GM18867 (cell line): ENCODE measurements around the gene FCER2.
"Not testable (repeated sequence)": the region's sequence is repeated elsewhere in the genome, so short reads cannot be mapped to it uniquely, and the experiment has no call there.

ENCODE experiments used
- ATAC-seq: cut with Tn5 transposase; IDR thresholded peaks from one replicate; pipeline ENCODE4 v1.9.1; 2021; ENCODE audit warnings: mild to moderate bottlenecking, moderate library complexity; ENCODE audit not compliant: unreplicated experiment

Gene FCER2

GRCh38 chr19:7650148-7650547 is 51.8 kb downstream of the FCER2 start:
- no peak for ATAC-seq

GRCh38 chr19:7648265-7649014 is 53.5 kb downstream of the FCER2 start:
- ATAC-seq, result no peak

- no peak for ATAC-seq
These were observed 54.8 kb downstream of the FCER2 start for GRCh38 chr19:7647156-7647555.

- ATAC-seq, result no peak
These were observed 55.6 kb downstream of the FCER2 start for GRCh38 chr19:7646426-7646700.

GRCh38 chr19:7645656-7646425 is 56.1 kb downstream of the FCER2 start:
- ATAC-seq, result no peak

GRCh38 chr19:7645163-7645562 is 56.8 kb downstream of the FCER2 start:
- no peak for ATAC-seq

- ATAC-seq, result no peak
These were observed 57.4 kb downstream of the FCER2 start for GRCh38 chr19:7644550-7644877.

- ATAC-seq, result not testable (repeated sequence)
These were observed 58.0 kb downstream of the FCER2 start for GRCh38 chr19:7643629-7644549.

GRCh38 chr19:7643031-7643415 is 58.9 kb downstream of the FCER2 start:
- no peak for ATAC-seq

GRCh38 chr19:7642295-7643030 is 59.5 kb downstream of the FCER2 start:
- ATAC-seq, result no peak

GRCh38 chr19:7641290-7642276 is 60.3 kb downstream of the FCER2 start:
- no peak for ATAC-seq

GRCh38 chr19:7640803-7641202 is 61.1 kb downstream of the FCER2 start:
- no peak for ATAC-seq

- ATAC-seq, result no peak
These were observed 62.0 kb downstream of the FCER2 start for GRCh38 chr19:7639863-7640348.

- no peak for ATAC-seq
These were observed 63.0 kb downstream of the FCER2 start for GRCh38 chr19:7638802-7639465.
